Neural progenitor cell (in vitro differentiated cells): ENCODE data around the gene TRAPPC12. TPM values are rescaled to one million over a fixed set of nuclear protein-coding genes. Genes with fewer than 3 reads are reported as not detected.

Experiments
- DNase-seq: peaks from one replicate; pipeline ENCODE4 v3.0.0-alpha.2; 2016; ENCODE audit warnings: low spot score
- H2AFZ ChIP-seq: fragments of 200-600 bp; sonication (generic); replicated peaks from 2 replicates; pipeline ENCODE4 v1.6.1; 2016; ENCODE audit warnings: antibody characterized with exemption
- H3F3A ChIP-seq: fragments of 200-600 bp; sonication (generic); 2 replicates; pipeline ENCODE4 v1.6.1; 2016; ENCODE audit warnings: antibody characterized with exemption, low read depth
- H3K27ac ChIP-seq: fragments of 200-600 bp; sonication (generic); 2 replicates; pipeline ENCODE4 v1.5.1; 2016; ENCODE audit warnings: mild to moderate bottlenecking
- H3K27me3 ChIP-seq: fragments of 200-600 bp; sonication (generic); 2 replicates; pipeline ENCODE4 v1.6.1; 2016; ENCODE audit warnings: mild to moderate bottlenecking, moderate library complexity
- H3K36me3 ChIP-seq: fragments of 200-600 bp; sonication (generic); 2 replicates; pipeline ENCODE4 v1.5.1; 2016
- H3K4me1 ChIP-seq: fragments of 200-600 bp; sonication (generic); 2 replicates; pipeline ENCODE4 v1.6.1; 2016; ENCODE audit warnings: mixed run types
- H3K4me2 ChIP-seq: fragments of 200-600 bp; sonication (generic); 2 replicates; pipeline ENCODE4 v1.6.1; 2016
- H3K4me3 ChIP-seq: fragments of 200-600 bp; sonication (generic); 2 replicates; pipeline ENCODE4 v1.5.1; 2016
- H3K79me2 ChIP-seq: fragments of 200-600 bp; sonication (generic); 2 replicates; pipeline ENCODE4 v1.6.1; 2016; ENCODE audit warnings: low read depth
- H3K9ac ChIP-seq: fragments of 200-600 bp; sonication (generic); 2 replicates; pipeline ENCODE4 v1.6.1; 2016
- H3K9me3 ChIP-seq: fragments of 200-600 bp; sonication (generic); 2 replicates; pipeline ENCODE4 v1.5.1; 2016; ENCODE audit warnings: low read depth
- H4K20me1 ChIP-seq: fragments of 200-600 bp; sonication (generic); 2 replicates; pipeline ENCODE4 v1.6.1; 2016; ENCODE audit warnings: low read depth
- H3K27ac Mint-ChIP-seq: 3 replicates; pipeline ENCODE4 v1.8.0; 2021; ENCODE audit warnings: mixed read lengths
- H3K27me3 Mint-ChIP-seq: 2 replicates; pipeline ENCODE4 v1.8.0; 2022; ENCODE audit warnings: low read depth, mild to moderate bottlenecking, inconsistent platforms, moderate library complexity, mixed read lengths; ENCODE audit not compliant: insufficient read depth
- H3K36me3 Mint-ChIP-seq: 3 replicates; pipeline ENCODE4 v1.8.0; 2021; ENCODE audit warnings: mixed read lengths
- H3K4me1 Mint-ChIP-seq: 3 replicates; pipeline ENCODE4 v1.8.0; 2021; ENCODE audit warnings: mixed read lengths
- H3K4me3 Mint-ChIP-seq: 3 replicates; pipeline ENCODE4 v1.8.0; 2021; ENCODE audit warnings: mild to moderate bottlenecking, moderate library complexity, mixed read lengths
- H3K9me3 Mint-ChIP-seq: 3 replicates; pipeline ENCODE4 v1.8.0; 2020; ENCODE audit warnings: mixed read lengths
- EZH2 ChIP-seq: fragments of 200-600 bp; sonication (generic); IDR thresholded peaks from 2 replicates; pipeline ENCODE4 v1.6.1; 2017; ENCODE audit warnings: antibody characterized with exemption, mild to moderate bottlenecking, moderate library complexity
- EZH2phosphoT487 ChIP-seq: fragments of 200-600 bp; sonication (generic); IDR thresholded peaks from 2 replicates; pipeline ENCODE4 v1.6.1; 2017; ENCODE audit warnings: antibody characterized with exemption
- total RNA-seq: library from RNA; depleted of rRNA; stranded (reverse); fragments of >200 nt; gene quantifications from 2 replicates; pipeline ENCODE4 v1.2.3, GENCODE V29; 2015; ENCODE audit warnings: low replicate concordance
- TF ChIP-seq, protein P1 (sequence below): fragments of 200-600 bp; sonication (generic); IDR thresholded peaks from 2 replicates; pipeline ENCODE4 v1.5.1; 2017; ENCODE audit warnings: antibody characterized with exemption, mild to moderate bottlenecking

The TRAPPC12 gene
- total RNA-seq, 1 donor from 2014 or later = 59.5 TPM

DNA sequence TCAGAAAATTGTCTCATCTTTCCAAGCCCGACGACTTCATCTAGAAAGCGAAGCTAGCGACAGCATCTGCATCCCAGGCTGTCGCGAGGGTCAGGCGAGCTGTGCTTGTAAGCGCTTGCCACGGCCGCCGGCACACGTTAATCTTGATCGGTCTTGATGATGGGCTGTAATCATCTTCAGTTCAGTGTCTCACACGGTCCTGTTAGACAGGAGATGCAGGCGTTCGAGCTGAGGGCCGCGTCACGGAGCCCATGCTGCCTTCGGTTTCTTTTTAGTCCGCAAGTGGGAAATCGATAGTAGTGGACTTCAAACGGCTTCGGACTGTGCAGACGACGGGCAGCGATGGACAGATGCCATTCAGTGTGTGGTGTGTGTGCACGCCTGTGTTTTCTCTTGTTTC is 96.3 kb downstream of the TRAPPC12 start:
- H3K36me3 ChIP-seq = no peaks in the 10 kb centered on the region
- no peaks in the 10 kb centered on the region for H3K79me2 ChIP-seq
- no peak overlapping the region for H3K27ac ChIP-seq
- H3K4me1 Mint-ChIP-seq = peaks cover 28% of the 10 kb centered on the region
- no peak overlapping the region for H3K4me3 ChIP-seq
- no peak for DNase-seq
- no peak overlapping the region for H3K4me3 Mint-ChIP-seq
- H3K4me1 ChIP-seq = peaks cover 11% of the 10 kb centered on the region
- H3K27ac Mint-ChIP-seq = peak overlapping the region; percentile 21
- H3K27me3 Mint-ChIP-seq = peaks cover 7% of the 10 kb centered on the region
- H3K9me3 Mint-ChIP-seq = no peaks in the 10 kb centered on the region
- no peaks in the 10 kb centered on the region for H3K9me3 ChIP-seq
- H3K9ac ChIP-seq = no peak overlapping the region
- H2AFZ ChIP-seq = no peak overlapping the region
- peaks cover 24% of the 10 kb centered on the region for H3K36me3 Mint-ChIP-seq
- no peaks in the 10 kb centered on the region for H3K27me3 ChIP-seq
- H3F3A ChIP-seq = peaks cover 4% of the 10 kb centered on the region
- TF ChIP-seq EZH2phosphoT487 (no peak), EZH2 (no peak)
- TF ChIP-seq, protein P1, sequence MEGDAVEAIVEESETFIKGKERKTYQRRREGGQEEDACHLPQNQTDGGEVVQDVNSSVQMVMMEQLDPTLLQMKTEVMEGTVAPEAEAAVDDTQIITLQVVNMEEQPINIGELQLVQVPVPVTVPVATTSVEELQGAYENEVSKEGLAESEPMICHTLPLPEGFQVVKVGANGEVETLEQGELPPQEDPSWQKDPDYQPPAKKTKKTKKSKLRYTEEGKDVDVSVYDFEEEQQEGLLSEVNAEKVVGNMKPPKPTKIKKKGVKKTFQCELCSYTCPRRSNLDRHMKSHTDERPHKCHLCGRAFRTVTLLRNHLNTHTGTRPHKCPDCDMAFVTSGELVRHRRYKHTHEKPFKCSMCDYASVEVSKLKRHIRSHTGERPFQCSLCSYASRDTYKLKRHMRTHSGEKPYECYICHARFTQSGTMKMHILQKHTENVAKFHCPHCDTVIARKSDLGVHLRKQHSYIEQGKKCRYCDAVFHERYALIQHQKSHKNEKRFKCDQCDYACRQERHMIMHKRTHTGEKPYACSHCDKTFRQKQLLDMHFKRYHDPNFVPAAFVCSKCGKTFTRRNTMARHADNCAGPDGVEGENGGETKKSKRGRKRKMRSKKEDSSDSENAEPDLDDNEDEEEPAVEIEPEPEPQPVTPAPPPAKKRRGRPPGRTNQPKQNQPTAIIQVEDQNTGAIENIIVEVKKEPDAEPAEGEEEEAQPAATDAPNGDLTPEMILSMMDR = no peak
- no peaks in the 10 kb centered on the region for H4K20me1 ChIP-seq
- no peak overlapping the region for H3K4me2 ChIP-seq

DNA sequence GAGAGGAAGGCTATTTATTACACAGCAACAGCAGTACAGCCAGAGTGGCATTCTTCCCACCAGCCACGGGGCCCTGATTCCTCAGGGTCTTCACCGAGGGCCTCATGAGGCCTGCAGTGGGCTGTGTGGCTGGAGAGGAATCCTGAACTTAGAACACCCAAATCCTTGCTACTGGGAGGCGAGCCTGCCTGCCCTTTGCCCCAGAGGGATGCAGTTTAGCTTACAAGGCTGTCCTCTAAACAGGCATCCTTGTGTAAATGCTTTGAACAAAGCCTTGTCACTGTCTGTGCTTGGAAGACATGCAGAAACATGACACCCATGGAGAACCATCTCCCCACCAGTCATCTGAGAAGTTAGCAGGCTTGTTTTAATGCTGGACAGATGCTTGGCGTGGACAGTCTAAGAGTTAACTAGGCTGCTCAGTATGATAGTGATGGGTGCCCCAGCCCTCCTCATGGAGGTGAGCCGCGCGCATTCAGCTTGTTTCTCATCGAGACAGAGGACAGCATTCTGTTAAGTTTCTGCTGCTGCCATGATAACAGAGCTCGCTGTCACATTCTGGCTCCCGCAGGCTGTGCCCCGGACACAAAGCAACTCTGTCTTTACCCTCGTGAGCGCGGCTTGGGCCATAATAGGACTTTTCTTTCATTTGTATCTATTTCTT is 97.0 kb downstream of the TRAPPC12 start:
- peaks cover 11% of the 10 kb centered on the region for H3K4me1 ChIP-seq
- Mint-ChIP-seq H3K36me3 (peaks cover 20% of the 10 kb centered on the region), H3K27ac (peak overlapping the region; percentile 63), H3K27me3 (peaks cover 7% of the 10 kb centered on the region), H3K9me3 (no peaks in the 10 kb centered on the region), H3K4me3 (no peak overlapping the region), H3K4me1 (peaks cover 22% of the 10 kb centered on the region)
- H3K9me3 ChIP-seq = no peaks in the 10 kb centered on the region
- H3K27ac ChIP-seq = no peak overlapping the region
- no peak overlapping the region for H2AFZ ChIP-seq
- peaks cover 4% of the 10 kb centered on the region for H3F3A ChIP-seq
- DNase-seq = peak; percentile 39
- no peaks in the 10 kb centered on the region for H3K79me2 ChIP-seq
- no peak overlapping the region for H3K4me3 ChIP-seq
- no peaks in the 10 kb centered on the region for H3K27me3 ChIP-seq
- TF ChIP-seq EZH2phosphoT487 (no peak), EZH2 (no peak)
- TF ChIP-seq, protein P1 = no peak
- H3K4me2 ChIP-seq = peak overlapping the region; percentile 42
- H3K9ac ChIP-seq = peak overlapping the region; percentile 30
- no peaks in the 10 kb centered on the region for H4K20me1 ChIP-seq
- H3K36me3 ChIP-seq = no peaks in the 10 kb centered on the region

DNA sequence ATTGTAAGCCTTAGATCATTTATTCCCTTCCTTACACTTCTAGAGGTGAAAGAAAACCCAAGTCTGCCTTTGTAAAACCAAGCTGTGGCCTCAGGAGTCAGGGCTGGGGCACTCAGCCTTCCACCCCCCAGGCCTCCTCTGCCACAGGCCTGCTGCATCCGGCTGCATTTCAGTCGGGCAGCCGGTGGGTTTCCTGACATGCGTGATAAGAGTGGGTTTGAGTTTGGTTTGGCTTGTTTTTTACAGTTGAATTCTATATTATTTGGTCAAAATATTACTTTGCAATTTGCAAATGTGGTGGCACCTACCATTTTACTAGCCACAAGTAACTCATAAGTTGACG is 97.5 kb downstream of the TRAPPC12 start:
- Histone ChIP-seq H3F3A (peaks cover 4% of the 10 kb centered on the region), H3K79me2 (no peaks in the 10 kb centered on the region), H4K20me1 (no peaks in the 10 kb centered on the region), H2AFZ (no peak overlapping the region), H3K27ac (no peak overlapping the region), H3K4me1 (peaks cover 11% of the 10 kb centered on the region), H3K4me2 (no peak overlapping the region), H3K9me3 (no peaks in the 10 kb centered on the region), H3K4me3 (no peak overlapping the region), H3K27me3 (no peaks in the 10 kb centered on the region), H3K9ac (no peak overlapping the region), H3K36me3 (no peaks in the 10 kb centered on the region)
- TF ChIP-seq, protein P1 = no peak
- TF ChIP-seq EZH2 (no peak), EZH2phosphoT487 (no peak)
- DNase-seq = no peak
- peaks cover 21% of the 10 kb centered on the region for H3K4me1 Mint-ChIP-seq
- no peaks in the 10 kb centered on the region for H3K9me3 Mint-ChIP-seq
- H3K27me3 Mint-ChIP-seq = peaks cover 7% of the 10 kb centered on the region
- H3K4me3 Mint-ChIP-seq = no peak overlapping the region
- H3K36me3 Mint-ChIP-seq = peaks cover 19% of the 10 kb centered on the region
- peak overlapping the region; percentile 63 for H3K27ac Mint-ChIP-seq
